CD4-positive, alpha-beta T cell treated with Interleukin-6 for 4 hours (primary cell): Measurements from ENCODE around the gene MACROD2.

ENCODE experiments used
- DNase-seq: peaks from one replicate; pipeline ENCODE4 v3.0.0-alpha.2; 2020; ENCODE audit warnings: mixed read lengths

MACROD2 gene

DNA sequence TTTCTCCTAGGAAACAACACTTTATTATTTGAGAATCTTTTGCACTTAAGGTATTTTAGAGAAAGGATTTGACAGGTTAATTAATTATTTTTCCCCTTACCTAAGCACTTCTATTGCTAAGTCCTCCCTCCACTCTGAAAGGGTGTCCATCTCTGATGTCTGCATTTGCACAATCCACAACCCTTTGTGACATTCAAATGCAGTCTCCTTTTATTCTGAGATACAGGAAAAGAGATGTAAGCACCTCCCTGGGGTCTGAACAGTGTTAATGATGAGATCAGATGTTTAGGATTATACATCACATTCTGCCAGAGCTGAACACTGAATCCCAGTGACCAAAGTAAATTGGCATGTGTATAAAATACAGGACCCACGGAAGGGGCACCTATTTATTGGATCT, 1206.3 kb downstream of the MACROD2 start:
- DNase-seq = no peak

DNA sequence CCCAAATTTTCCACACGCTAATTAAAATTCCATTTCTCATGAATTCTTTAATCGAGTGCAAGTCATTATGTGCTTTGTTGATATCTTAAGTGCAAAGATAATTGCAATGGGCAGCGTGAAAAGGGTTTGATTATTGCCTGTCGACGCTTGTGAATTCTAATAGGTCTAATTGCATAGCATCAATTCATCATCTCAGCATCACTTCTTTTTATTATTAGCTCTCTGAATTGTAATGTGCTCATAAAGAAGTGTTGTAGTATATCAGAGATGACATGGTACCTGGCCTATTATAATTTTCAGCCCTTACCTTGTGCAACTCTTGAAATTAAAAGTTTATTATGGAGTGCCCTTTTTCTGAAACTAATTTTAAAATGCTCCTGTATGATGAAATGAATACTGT, 1208.9 kb downstream of the MACROD2 start:
- DNase-seq = no peak

DNA sequence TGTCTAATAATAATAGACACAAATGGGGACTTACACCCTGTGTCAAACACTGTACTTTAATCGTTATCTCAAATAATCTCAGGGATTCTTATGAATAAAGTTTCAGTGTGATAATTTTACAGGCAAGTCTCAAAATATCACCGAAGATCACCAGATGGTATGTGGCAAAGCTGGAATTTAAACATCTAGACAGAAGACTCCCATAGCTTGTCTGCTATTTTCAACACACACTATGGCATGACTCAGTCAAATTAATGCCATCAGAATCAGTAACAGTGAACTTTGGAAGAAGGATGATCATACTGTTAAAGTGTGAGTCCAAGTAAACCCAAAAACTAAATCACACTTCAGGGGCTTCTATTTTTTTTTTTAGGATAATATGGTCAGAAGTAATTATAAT, 1209.7 kb downstream of the MACROD2 start:
- no peak for DNase-seq

DNA sequence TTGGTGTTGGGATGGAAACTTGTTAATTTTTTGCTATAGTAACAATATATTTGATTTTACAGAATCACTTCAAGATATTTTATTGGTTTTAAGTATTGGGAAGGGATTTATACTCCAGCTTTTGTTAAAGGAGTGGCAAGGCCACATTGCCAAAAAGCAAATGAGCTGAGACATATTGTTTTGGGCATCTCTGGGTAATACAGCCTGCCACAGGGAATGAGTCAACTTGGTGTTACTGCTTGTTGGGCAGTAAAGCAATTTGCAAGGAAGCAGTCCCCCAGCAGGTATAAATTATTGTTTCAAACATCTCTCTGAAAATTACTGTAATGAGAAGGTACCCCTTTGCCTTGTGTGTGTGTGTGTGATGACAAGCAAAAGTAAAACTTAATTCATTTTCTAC, 1210.4 kb downstream of the MACROD2 start:
- DNase-seq = no peak

DNA sequence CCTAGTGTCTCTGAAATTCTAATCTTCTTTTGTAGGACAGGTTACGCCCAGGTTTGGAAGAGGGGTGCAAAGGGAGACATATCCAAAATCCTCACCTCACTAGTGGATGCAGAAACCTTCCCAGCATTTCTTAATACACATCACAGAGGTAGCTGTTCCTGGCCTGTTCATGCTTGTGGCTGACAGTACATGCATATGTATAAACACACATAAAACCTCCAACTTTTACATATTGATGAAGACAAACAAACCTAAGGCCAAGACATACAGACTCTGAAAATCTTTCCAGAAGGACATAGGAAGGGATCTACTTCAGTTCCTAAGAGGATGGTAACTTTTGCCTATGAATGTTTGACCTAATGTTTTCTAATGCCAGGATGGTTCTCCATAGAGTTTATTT, 1214.2 kb downstream of the MACROD2 start:
- DNase-seq = no peak

DNA sequence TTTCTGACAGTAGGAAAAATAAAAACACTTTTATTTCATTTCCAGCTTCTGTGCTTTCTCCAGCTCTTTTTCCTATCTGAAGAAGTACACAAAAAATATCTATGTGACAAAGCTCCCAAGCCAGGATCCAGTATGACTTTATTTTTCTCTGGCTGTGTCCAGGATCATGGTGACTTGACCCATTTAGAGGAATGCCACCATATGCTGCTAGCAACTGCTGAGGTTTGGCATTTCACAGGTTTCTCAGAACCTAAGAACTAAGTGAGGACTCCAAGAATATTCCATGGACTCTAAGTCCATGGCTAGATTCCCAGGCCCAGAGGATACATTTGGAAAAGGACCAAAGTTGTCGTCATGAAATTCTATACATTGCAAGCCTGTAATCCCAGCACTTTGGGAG, 1218.7 kb downstream of the MACROD2 start:
- DNase-seq = no peak

DNA sequence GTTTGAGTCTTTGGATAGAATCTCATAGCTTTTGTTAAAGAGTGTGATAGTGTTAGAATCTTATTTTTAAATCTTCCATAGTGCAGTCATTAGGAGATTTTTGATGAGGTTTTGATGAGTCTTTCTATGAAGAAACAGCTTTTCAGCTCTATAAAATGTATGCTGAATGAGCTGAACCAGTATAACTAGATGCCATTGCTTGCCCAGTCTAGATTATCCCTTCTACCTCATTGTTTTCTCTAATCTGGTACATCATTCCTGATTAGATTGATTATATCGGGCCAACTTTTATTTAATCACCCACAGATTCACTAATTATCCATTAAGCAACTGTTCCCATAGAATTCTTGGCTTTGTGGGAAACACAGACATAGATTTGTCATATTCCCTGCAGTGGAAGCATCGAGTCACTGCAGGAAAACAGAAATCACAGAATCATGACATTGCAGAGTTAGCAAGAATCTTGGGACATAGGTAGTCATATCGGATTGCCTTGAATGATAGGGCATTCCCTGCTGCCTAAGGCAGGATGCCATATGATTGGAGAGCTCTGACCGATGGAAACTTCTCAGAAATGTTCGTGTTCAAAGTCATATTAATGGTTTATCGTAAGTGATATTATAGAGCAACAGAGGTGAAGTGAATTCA, 1224.8 kb downstream of the MACROD2 start:
- DNase-seq = no peak

DNA sequence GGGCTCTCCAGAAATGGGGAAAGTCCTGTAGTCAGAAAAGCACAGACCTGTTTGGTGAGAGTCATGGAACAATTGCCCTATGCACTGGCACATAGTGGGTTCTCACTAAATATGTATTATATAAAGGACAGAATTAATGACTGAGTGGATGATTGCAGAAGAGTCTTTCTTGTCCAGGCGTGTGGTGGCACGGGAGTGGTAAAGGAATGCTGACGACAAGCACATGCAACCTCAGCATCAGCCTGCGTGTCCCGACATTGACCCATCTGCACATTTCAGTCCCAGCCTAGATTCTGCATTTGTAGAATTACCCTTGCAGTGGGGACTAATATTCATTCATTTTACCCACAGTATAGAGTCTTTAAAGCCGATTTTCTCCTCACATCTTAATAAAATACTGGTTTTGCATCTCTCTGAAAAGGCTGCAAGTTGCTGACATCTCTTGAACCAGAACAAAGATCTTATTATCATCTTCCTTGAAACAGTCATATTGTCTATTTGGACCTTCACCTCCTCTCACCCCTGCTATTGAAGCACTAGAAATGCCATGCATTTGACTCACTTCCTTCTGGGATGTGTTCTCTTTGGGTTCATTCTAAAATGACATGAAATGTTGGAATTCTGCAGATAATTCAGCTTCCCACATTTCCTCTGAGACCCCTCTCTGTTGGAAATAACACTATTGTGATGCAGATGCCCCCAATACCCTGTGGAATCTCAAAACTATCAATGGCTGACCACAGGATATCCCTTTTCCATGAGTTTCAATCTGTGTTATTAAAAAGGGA, 1225.7 kb downstream of the MACROD2 start:
- no peak for DNase-seq

DNA sequence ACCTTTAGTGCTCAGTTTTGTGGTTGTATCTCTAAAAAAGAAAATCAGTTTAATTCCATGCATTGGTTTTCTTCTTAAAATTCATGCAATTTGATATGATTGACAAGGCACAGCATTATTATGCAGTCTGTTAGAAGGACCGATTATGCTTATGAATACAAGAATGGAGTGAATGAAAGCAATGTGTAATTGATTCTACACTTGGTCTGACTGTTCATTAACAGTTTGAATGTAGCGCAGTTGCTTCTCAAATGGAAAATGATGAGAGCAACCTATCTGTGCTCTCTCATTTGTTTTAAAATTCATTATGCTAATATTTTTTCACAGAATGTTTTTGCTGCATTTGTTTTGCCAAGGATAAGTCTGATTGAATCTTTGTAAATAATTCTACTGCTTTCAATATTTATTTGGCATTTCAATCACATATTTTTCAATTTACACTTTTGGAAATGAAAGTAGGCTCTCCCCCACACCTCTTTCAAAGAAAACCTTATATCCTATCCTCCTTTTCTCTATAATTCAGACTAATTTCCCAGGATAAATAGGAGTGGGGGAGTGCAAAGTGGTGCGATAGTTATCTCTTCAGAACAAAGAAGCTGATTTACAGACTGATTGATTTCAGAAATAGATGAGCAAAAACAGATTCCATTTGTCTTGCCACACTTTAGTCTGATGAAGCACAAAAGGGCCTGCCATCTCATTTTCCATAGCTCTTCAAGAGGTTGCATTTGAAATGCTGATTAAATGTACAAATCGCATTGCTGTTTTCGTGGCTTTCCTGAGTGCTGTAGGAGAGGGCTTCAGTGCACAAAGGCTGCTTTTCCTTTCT, 1227.4 kb downstream of the MACROD2 start:
- DNase-seq = no peak

DNA sequence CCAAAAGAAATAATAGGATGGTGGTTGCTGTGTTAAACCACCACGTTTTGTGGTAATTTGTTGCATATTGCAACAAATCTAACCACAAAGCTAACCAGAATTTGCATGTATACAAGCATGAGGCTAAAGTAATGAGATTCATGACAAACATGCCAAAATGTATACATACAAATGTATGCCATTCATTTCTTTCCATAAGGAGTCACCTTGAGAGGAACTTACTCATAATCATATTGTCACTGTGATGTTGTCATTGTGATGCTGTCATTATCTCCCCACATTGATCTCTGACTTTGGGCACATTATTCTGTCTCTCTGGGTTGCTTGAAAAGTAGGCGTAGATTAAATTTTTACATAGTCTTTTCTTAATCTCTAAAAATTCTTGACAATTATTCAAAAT, 1228.9 kb downstream of the MACROD2 start:
- DNase-seq = no peak

DNA sequence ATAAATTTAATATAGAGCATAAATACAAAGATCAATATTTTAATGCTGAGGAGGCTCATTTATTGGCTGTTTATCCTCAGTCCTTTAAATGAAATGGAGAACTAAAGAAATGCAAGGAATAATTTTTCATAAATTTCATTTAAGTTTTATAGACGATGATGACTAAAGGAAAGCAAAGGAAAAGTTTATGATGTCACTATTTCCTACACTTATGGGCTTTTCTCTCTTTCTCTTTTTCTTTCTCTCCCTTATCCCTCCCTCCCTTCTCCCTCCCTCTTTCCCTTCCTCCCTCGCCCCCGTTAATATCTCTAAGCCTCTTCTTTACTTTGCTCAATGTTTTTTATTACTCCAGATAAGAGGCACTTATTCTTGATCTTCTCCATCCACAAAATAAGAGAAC, 1231.8 kb downstream of the MACROD2 start:
- no peak for DNase-seq

DNA sequence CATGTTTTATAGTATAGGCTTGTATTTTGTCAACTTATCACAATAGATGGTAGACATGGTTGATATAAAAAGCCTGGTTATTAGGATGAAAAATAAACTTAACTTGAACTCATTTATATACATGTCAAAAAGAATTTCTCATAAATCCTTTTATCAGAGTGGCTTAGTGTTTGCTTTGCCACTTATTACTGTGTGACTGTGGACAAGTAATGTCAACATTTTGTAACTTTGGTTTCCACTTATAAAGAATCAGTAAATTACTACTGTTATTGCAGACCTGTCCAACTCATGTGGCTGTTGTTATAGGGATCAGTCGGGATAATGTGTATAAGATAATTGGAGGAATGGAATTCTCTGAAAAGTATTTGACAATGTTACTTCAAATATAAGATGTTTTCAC, 1236.9 kb downstream of the MACROD2 start:
- no peak for DNase-seq

DNA sequence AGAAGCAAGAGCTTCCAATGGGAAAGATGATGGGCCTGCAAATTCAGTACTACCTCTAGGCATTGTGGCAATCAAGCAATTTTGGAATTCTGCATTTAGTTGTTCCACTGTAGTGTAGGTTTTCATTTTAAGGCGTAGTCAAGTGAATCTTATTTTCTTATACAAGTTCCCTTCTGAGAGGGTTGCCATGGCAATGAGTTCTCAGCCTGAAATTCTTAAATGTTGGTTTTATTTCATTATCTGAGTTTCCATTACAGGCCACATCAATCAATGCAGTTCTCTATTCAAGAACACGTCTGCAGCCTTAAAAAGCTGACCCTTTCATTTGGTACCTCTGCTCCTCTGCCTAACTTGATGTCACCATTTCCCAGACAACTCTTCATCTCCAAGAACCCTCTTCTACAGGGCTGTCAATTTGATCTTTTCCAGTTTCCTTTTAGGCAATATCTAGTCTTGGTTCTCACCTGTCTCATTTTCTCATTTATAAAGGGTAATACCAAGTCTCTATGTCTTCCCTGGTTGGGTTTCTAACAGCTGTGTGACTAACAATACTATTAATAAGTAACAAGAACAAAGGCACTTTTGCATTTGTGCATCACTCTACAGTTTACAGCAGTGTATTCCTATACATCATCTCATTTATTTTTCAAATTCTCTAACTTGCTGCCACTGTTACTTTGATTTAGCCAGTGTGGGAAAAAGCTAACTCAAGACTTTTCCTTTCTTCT, 1240.3 kb downstream of the MACROD2 start:
- DNase-seq = no peak

DNA sequence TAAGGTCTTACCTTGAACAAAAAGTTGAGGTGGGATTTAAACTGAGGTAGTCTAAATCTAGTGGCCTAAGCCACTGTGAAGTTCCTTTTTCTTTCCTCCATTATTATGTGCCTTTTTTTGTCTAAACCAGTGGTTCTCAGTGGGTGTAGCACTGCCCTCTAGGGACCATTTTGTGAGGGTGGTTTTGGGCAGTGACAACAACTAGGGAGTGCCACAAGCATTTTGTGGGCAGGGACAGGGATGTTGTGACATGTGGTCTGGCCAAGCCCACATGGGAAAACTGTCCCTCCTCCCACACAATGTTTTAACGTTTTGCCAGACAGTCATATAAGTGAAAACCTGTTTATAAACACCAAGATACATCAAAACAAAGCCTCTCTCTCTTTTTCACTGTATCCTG, 1241.5 kb downstream of the MACROD2 start:
- DNase-seq = no peak

DNA sequence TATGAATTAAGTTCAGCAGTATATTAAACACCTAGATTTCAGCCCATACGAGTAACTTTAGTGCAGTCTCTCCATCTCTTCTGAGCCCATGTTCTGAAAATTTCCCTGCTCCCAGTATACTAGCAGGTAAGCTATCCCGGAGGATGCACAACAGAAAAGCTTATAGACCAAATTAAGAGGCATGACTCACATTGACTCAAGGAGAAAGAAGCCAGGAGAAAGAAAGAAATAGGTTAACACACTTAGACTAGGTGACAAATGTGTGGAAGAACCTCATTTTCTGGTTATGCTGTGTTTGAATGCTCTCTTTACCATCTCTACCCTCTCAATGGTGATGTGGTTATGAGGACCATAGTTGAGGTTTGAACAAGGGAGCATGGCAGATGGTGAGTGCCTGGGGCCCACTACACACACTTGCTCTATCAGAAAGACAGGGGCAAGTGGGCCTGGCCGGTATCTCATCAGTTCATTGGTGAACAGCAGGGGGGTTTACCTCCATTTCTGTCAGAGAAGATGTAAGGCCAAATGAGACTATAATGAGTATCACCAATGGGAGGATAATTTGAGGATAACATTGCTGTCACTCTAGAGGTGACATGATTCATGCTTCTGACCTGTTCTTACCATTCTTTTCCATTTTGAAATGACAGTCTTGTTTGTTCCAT, 1244.4 kb downstream of the MACROD2 start:
- DNase-seq = no peak

DNA sequence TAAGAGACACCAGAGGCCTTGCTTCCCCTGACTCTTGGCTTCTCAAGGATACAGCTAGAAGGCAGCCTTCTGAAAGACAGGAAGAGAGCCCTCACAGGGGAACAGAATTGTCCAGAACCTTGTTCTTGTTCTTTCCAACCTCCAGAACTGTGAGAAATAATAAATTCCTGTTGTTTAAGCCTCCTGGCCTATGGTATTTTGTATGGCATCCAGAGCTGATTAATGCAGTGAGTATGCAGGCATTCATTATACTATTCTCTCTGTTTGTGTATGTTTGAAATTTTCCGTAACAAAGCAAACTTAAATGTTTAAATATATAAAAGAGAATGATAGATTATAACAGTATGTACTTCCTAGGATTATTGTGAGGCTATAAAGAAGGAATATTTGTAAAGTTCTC, 1245.5 kb downstream of the MACROD2 start:
- no peak for DNase-seq

DNA sequence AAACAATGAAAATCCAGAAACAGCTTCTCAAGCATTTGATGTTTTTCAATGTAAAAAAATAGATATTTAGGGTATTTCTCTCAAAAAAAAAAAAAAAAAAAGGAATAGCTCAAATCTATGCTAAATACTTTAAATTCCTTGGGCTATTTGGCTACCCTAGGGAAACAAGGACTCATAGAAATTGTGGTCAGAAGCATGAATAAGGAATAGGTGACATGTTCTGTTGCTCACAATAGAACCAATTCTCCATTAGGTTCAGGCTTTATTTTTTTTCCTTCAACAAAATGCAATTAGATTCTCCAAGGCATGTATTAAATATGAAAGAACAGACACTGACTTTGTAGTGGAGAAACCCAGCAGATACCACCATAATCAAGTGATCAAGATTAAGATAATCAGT, 1246.4 kb downstream of the MACROD2 start:
- no peak for DNase-seq

DNA sequence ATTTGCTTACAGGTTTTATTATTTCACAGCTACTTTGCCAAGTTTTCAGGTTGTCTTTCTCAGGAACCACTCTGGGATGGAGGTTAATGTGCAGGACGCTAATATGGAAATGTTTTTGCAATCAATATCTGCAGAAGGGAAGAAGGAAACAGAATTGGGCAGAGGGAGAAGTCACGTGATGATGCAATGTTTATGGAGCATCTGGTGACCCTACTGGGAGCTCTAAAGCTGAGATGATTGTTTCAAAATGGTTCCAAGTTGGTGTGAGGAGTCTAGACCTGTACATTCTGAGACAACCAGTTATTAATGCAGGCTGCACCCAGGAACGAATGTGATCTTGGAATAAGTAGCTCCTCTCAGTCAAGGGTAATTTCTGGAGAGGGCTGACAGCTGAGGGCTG, 1247.5 kb downstream of the MACROD2 start:
- no peak for DNase-seq

DNA sequence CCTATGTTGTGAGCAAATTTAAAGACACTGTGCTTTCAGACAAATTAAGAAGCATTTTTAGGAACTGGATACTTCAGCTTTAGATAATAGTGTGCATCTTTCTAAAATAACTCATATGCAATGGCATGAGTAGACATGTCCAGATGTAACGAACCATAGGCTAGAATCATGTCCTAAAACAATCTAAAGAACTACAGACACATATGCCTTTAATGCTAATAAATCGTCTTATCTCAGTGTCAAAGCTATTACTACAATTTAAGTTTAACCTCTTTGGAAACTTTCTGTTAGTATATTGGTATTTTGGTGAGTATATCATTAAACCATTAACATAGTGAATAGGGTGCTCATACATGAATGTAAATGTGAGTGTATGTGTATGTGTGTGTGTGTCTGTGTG, 1250.6 kb downstream of the MACROD2 start:
- DNase-seq = no peak

DNA sequence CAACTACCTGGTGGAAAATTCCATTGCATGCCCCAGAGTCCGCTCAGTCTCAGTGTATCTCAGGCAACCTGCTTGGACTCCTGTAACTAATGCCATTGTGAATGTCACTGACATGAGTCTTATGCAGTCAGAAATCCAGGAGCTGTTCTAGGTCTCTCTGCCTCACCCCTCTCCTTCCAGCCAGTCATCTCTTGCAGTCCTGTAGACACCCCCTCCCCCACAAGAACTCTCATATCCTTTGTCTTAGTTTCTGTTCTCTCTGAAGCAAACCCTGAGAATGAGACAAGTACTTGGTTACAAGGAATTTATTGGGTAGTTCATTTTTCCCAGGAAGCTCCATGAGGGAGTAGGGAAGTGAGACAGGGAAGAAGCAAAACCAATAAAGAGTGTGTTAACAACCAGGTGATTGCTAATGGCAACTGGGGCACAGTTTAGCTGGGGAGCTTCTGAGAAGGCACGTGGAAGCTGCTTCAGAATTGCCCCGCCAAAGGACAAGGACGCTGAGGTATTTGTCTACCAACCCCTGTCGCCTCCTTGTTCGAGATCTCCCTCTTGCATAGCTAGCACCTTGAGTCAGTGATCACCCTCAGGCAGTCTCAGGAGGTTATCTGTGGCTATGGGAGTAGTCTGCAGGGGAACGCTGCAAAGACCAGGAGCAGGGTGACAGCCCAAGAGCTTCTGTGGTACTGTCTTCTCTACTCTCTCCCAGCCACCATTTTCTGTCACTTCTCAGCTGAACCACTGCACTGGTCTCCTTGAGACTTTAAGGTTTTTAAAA, 1253.5 kb downstream of the MACROD2 start:
- DNase-seq = no peak

DNA sequence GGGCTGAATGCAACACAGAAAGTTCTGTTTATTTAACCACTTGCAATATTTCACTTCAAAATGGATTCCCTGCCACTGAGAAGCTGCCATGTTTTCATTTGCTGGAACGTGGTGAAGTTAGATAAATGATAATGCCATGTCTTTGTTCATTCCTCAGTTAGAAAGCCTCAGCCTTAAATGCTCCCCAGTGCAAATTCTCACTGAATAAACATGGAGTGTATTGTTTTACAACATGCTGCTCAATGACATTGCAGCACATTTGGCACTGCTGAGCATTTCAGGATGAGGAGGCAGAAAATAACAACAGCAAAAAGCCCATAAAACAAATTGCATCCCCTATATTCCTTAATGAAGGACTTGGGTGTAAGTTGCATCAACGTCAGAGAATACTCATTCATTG, 1255.9 kb downstream of the MACROD2 start:
- no peak for DNase-seq

DNA sequence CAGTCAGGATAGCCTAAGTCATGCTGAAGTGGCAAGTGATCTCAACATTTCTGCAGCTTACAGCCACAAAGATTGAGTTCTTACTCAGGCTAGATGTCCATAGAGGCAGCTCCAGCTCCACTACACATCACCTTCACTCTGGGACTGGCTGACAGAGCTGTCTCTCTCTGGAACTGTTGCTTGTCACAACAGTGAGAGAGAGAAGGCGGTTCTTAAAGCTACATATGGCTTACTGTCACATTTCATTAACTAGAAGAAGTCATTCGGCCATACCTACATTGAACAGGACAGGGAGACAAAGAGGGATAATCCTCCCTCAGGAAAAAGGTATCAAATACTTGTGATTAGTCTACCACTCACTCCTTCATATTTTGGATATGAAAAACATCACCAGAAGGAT, 1257.0 kb downstream of the MACROD2 start:
- DNase-seq = no peak
